Kidney epithelial cell (primary cell): ENCODE data around the gene YBEY. TPM values are rescaled to one million over a fixed set of nuclear protein-coding genes. Genes with fewer than 3 reads are reported as not detected.

Experiments used
- DNase-seq: peaks from one replicate; pipeline ENCODE4 v3.0.0-alpha.2; 2010; ENCODE audit warnings: low read depth
- H3K27me3 ChIP-seq: 2 replicates; pipeline ENCODE4 v1.6.0; 2011; ENCODE audit warnings: low read length; ENCODE audit not compliant: control insufficient read depth, insufficient read depth
- H3K36me3 ChIP-seq: 2 replicates; pipeline ENCODE4 v1.5.1; 2011; ENCODE audit warnings: low read length; ENCODE audit not compliant: control insufficient read depth, insufficient read depth
- H3K4me3 ChIP-seq: 2 replicates; pipeline ENCODE4 v1.5.1; 2011; ENCODE audit warnings: low read depth, mild to moderate bottlenecking, control low read depth, low read length
- total RNA-seq: library from RNA; depleted of rRNA; stranded (reverse); fragments of >200 nt; gene quantifications from 2 replicates; pipeline ENCODE4 v1.2.3, GENCODE V29; 2015
- TF ChIP-seq, protein P1 (sequence below): IDR thresholded peaks from 2 replicates; pipeline ENCODE4 v1.5.1; 2011; ENCODE audit warnings: mild to moderate bottlenecking, moderate library complexity, low read length, control low read depth, inconsistent platforms; ENCODE audit not compliant: insufficient read depth, poor library complexity, severe bottlenecking

Gene YBEY
- total RNA-seq, 1 donor from 2014 or later = 23.7 TPM

DNA sequence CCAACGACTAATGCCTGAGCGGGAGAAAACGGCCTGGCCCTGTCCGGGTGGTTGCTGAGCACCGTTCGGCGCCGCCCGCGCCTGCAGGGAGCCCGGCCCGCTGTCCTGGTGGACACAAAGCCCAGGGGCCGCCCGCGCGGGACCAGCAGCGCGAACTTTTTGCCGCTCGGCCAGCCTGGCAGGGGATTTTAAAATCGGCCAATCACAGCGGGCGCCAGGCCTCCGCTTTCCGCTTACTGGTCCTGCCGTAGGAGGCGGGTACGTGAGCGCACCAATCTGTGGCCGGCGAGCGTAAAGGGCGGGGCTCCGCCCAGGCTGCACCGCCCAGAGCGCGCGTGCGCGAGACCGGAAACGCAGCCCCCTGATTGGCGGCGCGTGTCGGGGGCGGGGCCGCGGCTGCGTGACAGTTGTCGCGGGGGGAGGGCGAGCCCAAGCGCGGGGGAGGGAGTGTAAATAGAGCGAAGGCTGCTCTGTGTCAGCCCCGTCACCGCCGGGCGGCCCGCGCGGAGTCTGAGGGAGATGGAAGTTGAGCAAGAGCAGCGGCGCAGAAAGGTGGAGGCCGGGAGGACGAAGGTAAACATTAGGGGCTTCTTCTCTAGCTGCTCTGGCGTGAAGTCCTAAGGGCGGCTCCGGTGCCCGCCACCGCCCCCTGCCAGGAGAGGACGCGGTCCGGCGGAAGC lies 37.7 kb downstream of the YBEY start, which contains the start of the genes C21orf58 and PCNT:
Gene C21orf58 (minus strand): TSS at position 161 of the 680 bp plus-strand sequence. CDS start 1,132 bp downstream, outside the sequence.
Gene PCNT (plus strand): TSS at position 447 of the 680 bp plus-strand sequence. CDS start 73 bp downstream, at position 520.
- no peaks in the 10 kb centered on the region for H3K27me3 ChIP-seq
- DNase-seq = peak; percentile 89
- TF ChIP-seq, protein P1, sequence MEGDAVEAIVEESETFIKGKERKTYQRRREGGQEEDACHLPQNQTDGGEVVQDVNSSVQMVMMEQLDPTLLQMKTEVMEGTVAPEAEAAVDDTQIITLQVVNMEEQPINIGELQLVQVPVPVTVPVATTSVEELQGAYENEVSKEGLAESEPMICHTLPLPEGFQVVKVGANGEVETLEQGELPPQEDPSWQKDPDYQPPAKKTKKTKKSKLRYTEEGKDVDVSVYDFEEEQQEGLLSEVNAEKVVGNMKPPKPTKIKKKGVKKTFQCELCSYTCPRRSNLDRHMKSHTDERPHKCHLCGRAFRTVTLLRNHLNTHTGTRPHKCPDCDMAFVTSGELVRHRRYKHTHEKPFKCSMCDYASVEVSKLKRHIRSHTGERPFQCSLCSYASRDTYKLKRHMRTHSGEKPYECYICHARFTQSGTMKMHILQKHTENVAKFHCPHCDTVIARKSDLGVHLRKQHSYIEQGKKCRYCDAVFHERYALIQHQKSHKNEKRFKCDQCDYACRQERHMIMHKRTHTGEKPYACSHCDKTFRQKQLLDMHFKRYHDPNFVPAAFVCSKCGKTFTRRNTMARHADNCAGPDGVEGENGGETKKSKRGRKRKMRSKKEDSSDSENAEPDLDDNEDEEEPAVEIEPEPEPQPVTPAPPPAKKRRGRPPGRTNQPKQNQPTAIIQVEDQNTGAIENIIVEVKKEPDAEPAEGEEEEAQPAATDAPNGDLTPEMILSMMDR = no peak
- peak within 1 kb of the TSS; percentile 85 for H3K4me3 ChIP-seq
- no peaks in the 10 kb centered on the region for H3K36me3 ChIP-seq

DNA sequence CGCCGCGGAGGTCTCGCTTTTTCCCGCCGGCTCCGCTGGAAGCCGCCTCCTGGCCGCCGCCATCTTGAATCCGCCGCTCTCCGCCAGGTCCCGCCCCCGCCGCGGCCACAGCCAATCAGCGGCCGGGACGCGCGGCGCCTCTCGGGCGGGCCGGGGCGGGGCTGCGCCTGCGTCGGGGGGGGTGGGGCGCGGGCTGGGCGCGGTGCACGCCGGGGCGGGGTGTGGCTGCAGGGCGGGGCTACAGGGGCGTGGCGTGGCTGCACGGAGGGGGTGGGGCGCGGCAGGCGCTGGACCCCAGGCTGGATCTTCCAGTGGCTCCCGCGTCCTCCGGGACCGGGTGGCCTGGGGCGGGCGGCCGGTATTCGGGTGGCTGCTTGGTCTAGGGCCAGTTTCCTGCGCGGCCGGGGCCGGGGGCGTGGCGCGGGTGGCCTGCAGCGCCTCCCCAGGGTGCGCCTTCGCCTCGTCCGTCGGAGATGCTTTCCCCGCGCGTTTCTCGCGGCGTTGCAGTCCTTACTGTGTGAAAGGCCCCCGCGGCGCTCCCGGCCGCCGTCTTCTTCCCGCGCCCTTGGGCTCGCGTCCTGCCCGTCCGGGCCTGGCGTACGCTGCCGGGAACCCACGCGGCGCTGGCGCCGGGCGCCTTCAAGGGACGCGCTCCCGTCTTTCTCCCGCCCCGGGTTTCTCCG lies 38.4 kb downstream of the YBEY start:
- no peaks in the 10 kb centered on the region for H3K27me3 ChIP-seq
- DNase-seq = no peak
- peak overlapping the region; percentile 85 for H3K4me3 ChIP-seq
- TF ChIP-seq, protein P1 = no peak
- no peaks in the 10 kb centered on the region for H3K36me3 ChIP-seq

DNA sequence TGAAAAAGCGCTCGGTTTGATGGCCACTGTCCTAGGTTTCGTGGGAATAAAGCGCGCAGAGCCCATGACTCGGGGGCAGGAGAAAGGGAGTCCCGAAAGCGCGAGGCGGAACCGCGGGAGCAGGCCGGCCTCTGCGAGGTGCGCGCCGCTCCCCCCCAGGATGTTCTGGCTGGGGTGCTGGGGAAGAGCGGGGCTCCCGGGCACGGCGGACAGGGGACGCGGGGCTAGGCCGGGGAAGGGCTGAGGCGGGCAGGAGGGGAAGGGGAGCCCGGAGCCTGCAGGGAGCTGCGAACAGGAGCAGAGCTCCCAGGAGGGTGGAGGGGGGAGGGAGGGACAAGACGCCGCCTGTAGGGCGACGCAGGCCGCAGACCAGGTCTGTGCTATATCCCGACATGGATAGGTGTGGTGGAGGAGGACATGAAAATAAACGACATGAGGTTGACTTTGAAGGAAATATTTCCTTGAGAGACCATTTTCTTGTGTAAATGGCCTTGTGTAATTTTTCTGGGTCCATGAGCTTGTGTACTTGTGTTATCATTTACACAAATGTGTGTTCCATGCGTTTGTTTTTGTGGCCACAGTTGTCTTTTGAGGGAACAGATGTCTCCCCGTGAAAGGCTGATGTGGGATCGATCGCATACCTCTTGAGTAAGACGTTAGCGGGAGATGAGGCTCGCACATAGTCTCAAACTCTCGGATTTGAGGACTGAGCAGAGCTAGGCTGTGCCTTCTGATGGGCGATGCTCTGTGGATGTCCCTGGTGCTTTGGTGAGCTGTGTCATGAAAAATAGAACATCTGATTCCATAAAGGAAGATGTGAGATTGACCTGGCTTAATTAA lies 39.2 kb downstream of the YBEY start:
- Histone ChIP-seq H3K36me3 (peaks cover 2% of the 10 kb centered on the region), H3K27me3 (no peaks in the 10 kb centered on the region), H3K4me3 (peak overlapping the region; percentile 80)
- DNase-seq = no peak
- TF ChIP-seq, protein P1 = peak; percentile 63

DNA sequence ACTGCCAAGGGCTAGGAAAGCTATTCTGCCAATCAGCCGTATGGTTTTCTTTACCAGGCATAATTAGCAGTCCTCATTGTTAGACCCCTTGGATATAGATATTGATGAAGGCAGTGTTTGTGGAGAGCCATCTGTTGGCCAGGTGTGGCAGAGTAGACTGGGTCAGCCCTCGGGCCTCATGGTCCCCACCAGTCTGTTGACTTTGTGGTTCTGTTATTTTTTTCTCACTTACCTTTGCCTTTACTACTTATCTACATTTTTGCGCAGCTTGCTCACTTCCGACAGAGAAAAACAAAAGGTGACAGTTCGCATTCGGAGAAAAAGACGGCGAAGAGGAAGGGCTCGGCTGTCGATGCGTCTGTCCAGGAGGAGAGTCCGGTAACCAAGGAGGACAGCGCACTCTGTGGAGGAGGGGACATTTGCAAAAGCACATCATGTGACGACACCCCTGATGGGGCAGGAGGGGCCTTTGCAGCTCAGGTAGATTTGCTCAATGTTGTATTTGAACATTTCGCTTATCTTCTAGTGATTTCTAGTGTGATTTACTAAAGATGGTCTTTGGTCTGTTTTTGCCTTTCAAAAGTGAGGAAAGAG lies 40.1 kb downstream of the YBEY start:
- no peak for DNase-seq
- Histone ChIP-seq H3K27me3 (no peaks in the 10 kb centered on the region), H3K36me3 (peaks cover 2% of the 10 kb centered on the region), H3K4me3 (no peak overlapping the region)
- TF ChIP-seq, protein P1 = no peak

DNA sequence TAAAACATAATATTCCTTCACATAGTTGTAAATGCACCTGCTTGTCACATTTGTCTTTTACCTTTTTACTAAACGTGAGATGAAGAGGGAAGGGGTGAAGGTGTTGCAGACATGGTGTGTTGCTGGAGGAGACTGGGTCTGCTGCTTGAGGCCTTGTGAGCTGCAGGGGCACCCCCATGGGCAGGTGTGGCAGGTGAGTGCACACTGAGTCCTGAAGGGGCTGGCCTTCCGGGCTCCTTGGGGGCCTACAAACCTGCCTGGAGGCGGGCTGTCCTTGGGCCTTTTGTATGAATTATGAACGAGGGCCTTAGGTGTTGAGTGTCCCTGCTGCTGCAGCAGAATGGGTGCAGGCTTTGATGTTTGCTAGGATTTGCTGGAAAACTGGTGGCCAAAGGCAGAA lies 41.6 kb downstream of the YBEY start:
- DNase-seq = no peak
- Histone ChIP-seq H3K27me3 (no peaks in the 10 kb centered on the region), H3K4me3 (no peak overlapping the region), H3K36me3 (peaks cover 2% of the 10 kb centered on the region)
- TF ChIP-seq, protein P1 = no peak
